Body of pancreas (tissue), 4 donors: Measurements from ENCODE around the gene FAH.

Experiments used
- CTCF ChIP-seq, 7 experiments: fragments of 450-650 bp in 4 of 7; fragments of 200-600 bp in 3 of 7; sonication (generic) in 3 of 7; IDR thresholded peaks; one replicate each; pipeline ENCODE4 v1.5.1; 2016 to 2019; ENCODE audit warnings: antibody characterized with exemption in 7 of 7
- POLR2A ChIP-seq, 3 donors: fragments of 450-650 bp; IDR thresholded peaks; one replicate each; pipeline ENCODE4 v1.6.1; 2016; ENCODE audit warnings: antibody characterized with exemption in 3 of 3, mild to moderate bottlenecking in 2 of 3

GRCh38 chr15:80219955-80220354 lies 67.2 kb downstream of the FAH start:
- TF ChIP-seq CTCF (IDR thresholded peaks at IDR 0.05): no peak
- no peak for TF ChIP-seq POLR2A (IDR thresholded peaks at IDR 0.05)
